ENCODE data around the gene TIMP3.

DNA sequence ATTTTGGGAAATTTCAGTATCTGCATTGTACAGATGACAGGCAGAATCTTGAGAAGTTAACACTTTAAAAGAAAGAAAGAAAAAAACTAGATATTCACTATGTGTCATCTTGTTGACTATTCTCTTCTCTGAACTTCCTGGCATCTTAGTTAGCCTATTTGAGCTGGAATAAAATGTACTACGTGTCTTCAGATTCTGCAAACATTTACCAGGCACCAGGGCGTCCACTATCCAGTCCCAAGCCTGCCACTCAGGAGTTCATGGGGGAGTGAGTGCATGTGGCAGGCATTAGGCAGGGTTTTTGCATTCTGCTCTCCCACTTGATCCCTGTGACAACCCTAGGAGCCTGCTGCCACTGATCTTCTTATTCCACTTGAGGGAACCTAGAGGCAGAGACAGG lies 25.0 kb downstream of the TIMP3 start:
- TF ChIP-seq, protein P1, sequence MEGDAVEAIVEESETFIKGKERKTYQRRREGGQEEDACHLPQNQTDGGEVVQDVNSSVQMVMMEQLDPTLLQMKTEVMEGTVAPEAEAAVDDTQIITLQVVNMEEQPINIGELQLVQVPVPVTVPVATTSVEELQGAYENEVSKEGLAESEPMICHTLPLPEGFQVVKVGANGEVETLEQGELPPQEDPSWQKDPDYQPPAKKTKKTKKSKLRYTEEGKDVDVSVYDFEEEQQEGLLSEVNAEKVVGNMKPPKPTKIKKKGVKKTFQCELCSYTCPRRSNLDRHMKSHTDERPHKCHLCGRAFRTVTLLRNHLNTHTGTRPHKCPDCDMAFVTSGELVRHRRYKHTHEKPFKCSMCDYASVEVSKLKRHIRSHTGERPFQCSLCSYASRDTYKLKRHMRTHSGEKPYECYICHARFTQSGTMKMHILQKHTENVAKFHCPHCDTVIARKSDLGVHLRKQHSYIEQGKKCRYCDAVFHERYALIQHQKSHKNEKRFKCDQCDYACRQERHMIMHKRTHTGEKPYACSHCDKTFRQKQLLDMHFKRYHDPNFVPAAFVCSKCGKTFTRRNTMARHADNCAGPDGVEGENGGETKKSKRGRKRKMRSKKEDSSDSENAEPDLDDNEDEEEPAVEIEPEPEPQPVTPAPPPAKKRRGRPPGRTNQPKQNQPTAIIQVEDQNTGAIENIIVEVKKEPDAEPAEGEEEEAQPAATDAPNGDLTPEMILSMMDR (IDR thresholded peaks at IDR 0.05), result no peak
- no peak for TF ChIP-seq EZH2 (IDR thresholded peaks at IDR 0.05; ENCODE audit: borderline replicate concordance, insufficient read depth, low read depth, low read length, poor library complexity, severe bottlenecking)

Measured in B cell (primary cell).